Midbrain (tissue), 1 donor: ENCODE measurements around the gene ELK3.
"Not testable (repeated sequence)": the region's sequence is repeated elsewhere in the genome, so short reads cannot be mapped to it uniquely, and the experiment has no call there.

ENCODE experiments used
- DNase-seq: peaks from one replicate; lab custom pipeline; 2025; lab: John Stamatoyannopoulos, UW

Gene ELK3

GRCh38 chr12:96311191-96311590 is 117.0 kb downstream of the ELK3 start:
- no peak for DNase-seq

- no peak for DNase-seq
Measured at GRCh38 chr12:96313606-96314005, 119.4 kb downstream of the ELK3 start.

- no peak for DNase-seq
Measured at GRCh38 chr12:96314723-96315122, 120.5 kb downstream of the ELK3 start.

GRCh38 chr12:96315741-96316481 is 121.7 kb downstream of the ELK3 start:
- DNase-seq, result not testable (repeated sequence)

GRCh38 chr12:96317801-96318200 is 123.6 kb downstream of the ELK3 start:
- DNase-seq, result not testable (repeated sequence)
